ENCODE measurements around the gene HMG20B.
A peak's percentile ranks its signal among the peaks of the same experiment; 100 is the strongest.
"Not testable (repeated sequence)": the region's sequence is repeated elsewhere in the genome, so short reads cannot be mapped to it uniquely, and the experiment has no call there.

HMG20B gene

GRCh38 chr19:3577723-3578344, 5.1 kb downstream of the HMG20B start:
- no peak overlapping the region for H3K4me3 ChIP-seq (ENCODE audit: low read depth, low read length)
- TF ChIP-seq CTCF (IDR thresholded peaks at IDR 0.05; ENCODE audit: borderline replicate concordance, insufficient read depth, low read depth, low read length), result no peak

GRCh38 chr19:3578390-3578789, 5.6 kb downstream of the HMG20B start:
- no peak for TF ChIP-seq CTCF (IDR thresholded peaks at IDR 0.05; ENCODE audit: borderline replicate concordance, insufficient read depth, low read depth, low read length)
- H3K4me3 ChIP-seq (ENCODE audit: low read depth, low read length), result no peak overlapping the region

- H3K4me3 ChIP-seq (ENCODE audit: low read depth, low read length), result no peak overlapping the region
- TF ChIP-seq CTCF (IDR thresholded peaks at IDR 0.05; ENCODE audit: borderline replicate concordance, insufficient read depth, low read depth, low read length), result no peak
Observed at GRCh38 chr19:3580156-3580934, 7.6 kb downstream of the HMG20B start.

- H3K4me3 ChIP-seq (ENCODE audit: low read depth, low read length), result not testable (repeated sequence)
Observed at GRCh38 chr19:3581792-3582191, 9.0 kb downstream of the HMG20B start.

- not testable (repeated sequence) for H3K4me3 ChIP-seq (ENCODE audit: low read depth, low read length)
Observed at GRCh38 chr19:3584036-3584802, 11.5 kb downstream of the HMG20B start.

- no peak for TF ChIP-seq CTCF (IDR thresholded peaks at IDR 0.05; ENCODE audit: borderline replicate concordance, insufficient read depth, low read depth, low read length)
Observed at GRCh38 chr19:3585301-3586126, 12.8 kb downstream of the HMG20B start, which contains the start of gene GIPC3. TSS of gene GIPC3 (plus strand) at chr19:3585478. CDS start at chr19:3585598, 120 bp downstream.

GRCh38 chr19:3586127-3586626, 13.4 kb downstream of the HMG20B start:
- TF ChIP-seq CTCF (IDR thresholded peaks at IDR 0.05; ENCODE audit: borderline replicate concordance, insufficient read depth, low read depth, low read length), result peak; percentile 58
- no peak overlapping the region for H3K4me3 ChIP-seq (ENCODE audit: low read depth, low read length)

More at GRCh38 chr19:3585301-3586126, 12.8 kb downstream of the HMG20B start, which contains the start of gene GIPC3:
- H3K4me3 ChIP-seq (ENCODE audit: low read depth, low read length), result no peak within 1 kb of the TSS

Data from GM12875 (cell line).